Dermis microvascular lymphatic vessel endothelial cell (primary cell): ENCODE data around the gene MAP3K5. TPM values are rescaled to one million over a fixed set of nuclear protein-coding genes. Genes with fewer than 3 reads are reported as not detected.
"Not testable (repeated sequence)": the region's sequence is repeated elsewhere in the genome, so short reads cannot be mapped to it uniquely, and the experiment has no call there.

Experiments used
- DNase-seq, 2 donors: peaks; one replicate each; pipeline versions ENCODE4 v3.0.0 to v3.0.0-alpha.2; 2010; ENCODE audit warnings: low read depth in 2 of 2
- total RNA-seq: library from RNA; depleted of rRNA; stranded (reverse); fragments of >200 nt; gene quantifications from 2 replicates; pipeline ENCODE4 v1.2.1, GENCODE V29; 2014

Gene MAP3K5
- total RNA-seq, 1 donor from 2014 or later = 2.3 TPM

- DNase-seq = peak in 1 of 2 donors; percentile 45
These were observed 206.0 kb downstream of the MAP3K5 start for GRCh38 chr6:136586295-136586694.

DNA sequence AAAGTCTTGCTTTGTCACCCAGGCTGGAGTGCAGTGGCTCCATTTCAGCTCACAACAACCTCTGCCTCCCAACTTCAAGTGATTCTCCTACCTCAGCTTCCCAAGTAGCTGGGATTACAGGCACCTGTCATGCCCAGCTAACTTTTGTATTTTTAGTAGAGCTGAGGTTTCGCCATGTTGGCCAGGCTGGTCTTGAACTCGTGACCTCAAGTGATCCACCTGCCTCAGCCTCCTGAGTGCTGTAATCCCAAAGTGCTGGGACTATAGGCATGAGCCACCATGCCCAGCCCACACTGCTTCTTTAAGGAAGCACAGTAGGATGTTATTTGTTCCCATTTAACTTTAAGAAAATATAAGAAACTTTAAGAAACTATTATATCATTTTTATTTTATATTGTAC, 206.8 kb downstream of the MAP3K5 start:
- not testable (repeated sequence) for DNase-seq

- not testable (repeated sequence) for DNase-seq
These were observed 208.0 kb downstream of the MAP3K5 start for GRCh38 chr6:136584290-136584689.

DNA sequence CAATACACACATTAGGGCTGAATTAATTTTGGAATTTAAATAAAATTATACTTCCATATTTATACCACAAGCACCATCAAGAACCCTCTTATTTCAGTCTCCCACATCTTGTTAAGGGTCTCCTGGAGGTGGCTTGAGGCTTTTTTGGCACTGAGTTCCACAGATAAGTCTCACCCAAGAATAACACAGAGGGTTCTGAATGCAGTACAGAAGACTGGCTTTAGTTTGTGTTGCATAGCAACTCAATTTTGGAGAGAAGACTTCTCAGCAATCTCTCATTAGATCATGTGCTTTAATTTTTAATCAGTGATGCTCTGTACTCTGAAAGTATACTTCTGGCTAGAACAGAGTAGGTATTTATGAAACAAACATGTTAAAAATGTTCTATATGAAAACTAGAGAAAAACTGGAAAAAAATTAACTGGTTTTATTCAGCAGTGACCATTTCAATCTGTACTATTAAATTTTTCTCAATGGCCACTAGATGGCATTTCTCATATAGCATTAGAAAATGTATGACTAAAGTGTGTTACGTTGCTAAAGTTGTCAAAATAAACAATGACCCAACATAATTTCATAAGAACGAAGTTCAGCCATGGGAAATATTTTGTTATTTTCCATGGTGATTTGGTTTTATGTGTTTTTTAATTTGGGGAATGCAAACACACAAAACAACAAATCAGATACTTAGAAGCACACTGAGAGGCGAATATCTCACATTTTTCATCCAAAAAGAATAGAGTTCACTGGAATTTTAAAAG, 209.4 kb downstream of the MAP3K5 start:
- peak; percentile 84 to 88 for DNase-seq

DNA sequence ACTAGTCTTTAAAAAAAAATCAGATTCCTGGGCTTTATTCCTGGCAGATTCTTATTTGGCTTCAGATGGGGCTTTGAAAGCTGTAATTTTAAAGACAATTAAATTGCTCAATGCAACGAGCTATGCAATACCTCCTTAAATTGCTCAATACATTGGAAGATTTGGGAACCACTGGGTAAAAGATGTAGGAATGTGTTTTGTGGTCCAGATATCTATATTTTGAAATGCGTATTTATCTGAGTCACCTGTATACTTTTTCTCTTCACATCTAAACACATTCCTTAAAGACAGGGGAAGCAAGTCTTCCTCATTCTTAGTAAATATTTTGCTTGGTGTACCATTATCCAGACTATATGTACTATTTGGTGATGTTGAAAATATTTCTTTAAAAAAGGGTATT, 212.5 kb downstream of the MAP3K5 start:
- DNase-seq = no peak

DNA sequence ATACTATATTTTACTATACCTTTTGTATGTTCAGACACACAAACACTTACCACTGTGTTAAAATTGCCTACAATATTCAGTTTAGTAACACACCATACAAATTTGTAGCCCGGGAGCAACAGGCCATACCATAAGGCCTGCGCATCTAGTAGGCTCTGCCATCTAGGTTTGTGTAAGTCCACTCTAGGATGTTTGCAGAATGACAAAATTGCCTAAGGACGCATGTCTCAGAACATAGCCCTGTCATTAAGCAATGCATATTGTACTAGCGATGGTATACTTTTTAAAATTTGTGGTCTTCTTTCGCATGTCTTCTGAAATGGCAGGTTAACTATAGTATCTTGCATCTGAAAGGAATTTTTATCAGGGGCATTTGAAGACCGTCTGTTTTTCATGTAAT, 215.5 kb downstream of the MAP3K5 start:
- DNase-seq = no peak

DNA sequence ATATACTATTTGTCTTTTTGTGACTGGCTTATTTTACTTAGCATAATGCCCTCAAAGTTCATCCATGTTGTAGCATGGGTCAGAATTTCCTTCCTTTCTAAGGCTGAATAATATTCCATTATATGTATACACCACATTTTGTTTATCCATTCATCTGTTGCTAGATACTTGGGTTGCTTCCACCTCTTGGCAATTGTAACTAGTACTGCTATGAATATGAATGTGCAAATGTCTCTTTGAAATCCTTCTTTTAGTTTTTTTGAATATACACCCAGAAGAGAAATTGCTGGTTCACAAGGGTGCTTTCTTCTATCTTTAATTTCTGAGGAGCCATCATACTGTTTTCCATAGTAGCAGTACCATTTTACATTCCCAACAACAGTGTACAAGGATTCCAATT, 220.8 kb downstream of the MAP3K5 start:
- DNase-seq = no peak

DNA sequence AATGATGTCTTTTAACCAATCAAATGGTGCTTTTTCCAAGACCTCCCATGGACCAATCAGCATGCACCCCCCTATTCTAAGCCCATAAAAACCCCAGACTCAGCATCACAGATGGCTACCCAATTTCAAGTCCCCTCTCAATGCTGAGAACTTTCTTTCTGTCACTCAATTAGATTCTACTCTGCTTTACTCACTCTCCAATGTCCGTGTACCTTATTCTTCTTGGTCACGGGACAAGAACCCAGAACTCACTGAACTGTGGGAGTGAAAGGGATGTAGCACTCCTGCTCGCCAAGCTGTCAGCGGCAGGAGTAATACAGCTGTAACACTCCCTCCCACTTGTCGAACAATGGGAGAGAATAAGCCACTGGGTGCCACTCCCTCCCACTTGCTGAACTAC, 221.2 kb downstream of the MAP3K5 start:
- no peak for DNase-seq

DNA sequence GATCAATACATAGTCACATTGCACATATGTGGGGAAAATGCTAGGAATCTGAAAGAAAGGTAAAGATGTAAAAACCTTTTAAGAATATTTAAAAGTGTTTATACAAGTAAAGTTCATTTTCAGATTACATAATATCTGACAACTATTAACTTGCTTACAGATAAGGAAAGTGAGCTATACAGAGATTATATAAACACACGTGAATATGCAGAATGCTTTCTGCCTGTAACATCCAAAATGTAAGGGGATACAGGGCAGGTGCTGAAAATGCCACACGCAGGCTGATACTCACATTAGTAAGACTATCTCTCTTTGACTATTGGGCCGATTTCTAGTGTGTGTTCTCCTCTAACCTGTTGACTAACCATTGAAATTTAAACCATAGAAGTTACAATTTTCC, 224.1 kb downstream of the MAP3K5 start:
- DNase-seq = no peak

DNA sequence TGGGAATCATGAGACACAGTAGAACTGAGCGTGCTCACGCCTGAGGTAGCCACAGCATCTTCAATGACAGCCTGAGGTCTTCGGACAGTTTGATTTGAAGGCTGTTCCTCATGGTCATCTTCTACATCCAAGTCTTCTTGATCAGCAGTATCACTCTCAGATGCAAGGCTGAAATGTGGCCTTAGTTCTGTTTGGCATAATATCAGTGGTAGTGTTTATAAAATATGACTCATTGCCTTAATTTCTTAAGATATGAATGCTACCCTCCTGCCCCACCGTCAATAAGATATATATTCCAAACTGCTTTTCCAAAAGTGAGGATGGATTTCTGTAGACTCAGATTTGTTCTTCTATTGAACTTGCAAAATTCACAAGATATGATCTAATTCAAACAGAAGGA, 224.6 kb downstream of the MAP3K5 start:
- DNase-seq = no peak

DNA sequence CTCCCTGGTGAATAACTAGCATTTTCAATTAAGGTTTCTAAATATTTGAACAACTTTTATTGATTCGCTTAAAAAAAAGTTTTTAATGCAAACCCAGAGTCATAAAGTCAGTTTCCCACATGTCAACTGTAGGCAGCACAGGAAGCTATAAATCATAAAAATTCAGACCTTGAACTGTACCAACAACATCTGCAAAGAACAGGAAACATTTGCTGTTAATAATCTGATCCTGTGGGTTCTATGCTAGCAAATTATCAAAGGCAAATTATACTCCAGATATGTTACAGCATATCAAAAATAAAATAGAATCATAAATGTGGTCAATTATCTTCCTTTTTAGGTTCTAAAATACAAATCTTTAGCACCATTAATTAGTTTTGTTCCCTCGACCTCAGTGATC, 225.4 kb downstream of the MAP3K5 start:
- peak in 1 of 2 donors; percentile 54 for DNase-seq

DNA sequence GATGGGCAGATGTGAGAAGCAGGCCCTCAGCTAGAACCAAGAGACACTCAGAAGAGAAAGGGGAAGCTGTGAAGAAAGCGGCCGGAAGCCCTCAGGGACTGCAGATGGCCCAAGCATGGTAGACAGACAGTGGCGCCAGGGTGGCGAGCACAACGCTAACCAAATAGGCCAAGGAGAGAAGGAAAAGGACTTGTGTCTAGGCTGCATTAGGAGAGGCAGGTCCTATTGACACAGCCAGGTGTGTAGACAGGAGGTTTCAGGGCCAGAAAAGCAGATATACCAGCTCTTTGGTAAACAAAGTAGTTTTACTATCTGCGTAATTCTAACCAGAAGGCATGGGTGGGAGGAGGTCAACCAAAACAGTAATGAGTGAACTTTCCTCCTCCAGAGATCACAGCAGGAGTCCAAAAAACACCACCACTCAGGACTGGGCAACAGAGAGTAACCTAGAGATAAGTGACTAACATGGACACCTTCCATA, 226.2 kb downstream of the MAP3K5 start:
- DNase-seq = no peak

- no peak for DNase-seq
These were observed 228.1 kb downstream of the MAP3K5 start for GRCh38 chr6:136564180-136564579.

DNA sequence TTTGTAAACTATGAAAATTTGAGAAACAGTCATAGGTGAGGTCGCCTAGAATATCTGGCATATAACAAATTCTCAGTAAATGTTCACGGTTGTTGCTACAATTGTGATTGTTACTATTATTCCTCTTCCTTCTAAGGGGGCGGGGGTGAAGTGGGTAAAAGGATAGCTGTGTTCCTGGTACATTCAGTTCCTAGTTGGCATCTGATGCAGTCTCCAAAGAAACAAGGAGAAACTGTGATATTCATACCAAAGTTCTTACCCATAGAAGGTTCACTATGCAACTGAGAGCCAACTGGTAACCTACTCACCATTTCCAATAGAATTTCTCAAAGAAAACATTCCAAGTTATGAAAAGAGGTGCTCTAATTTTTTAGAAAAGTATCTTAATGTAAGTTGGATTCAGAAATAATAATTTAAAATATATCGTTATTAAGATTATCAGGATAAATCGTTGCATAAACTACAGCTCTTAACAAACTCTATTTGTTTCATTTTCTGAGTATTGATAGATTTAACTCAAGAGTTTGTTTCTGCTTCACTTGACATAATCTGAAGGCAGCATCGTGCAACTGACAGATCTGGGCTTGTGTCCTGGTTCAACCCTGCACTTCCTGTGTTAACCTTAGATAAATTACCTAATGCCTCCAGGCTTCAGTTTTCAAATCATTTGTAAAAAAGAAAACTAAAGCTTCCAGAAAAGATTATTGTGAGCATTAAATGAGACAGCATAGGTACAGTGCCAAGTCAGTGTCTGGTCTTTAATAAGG, 228.7 kb downstream of the MAP3K5 start:
- DNase-seq = no peak

DNA sequence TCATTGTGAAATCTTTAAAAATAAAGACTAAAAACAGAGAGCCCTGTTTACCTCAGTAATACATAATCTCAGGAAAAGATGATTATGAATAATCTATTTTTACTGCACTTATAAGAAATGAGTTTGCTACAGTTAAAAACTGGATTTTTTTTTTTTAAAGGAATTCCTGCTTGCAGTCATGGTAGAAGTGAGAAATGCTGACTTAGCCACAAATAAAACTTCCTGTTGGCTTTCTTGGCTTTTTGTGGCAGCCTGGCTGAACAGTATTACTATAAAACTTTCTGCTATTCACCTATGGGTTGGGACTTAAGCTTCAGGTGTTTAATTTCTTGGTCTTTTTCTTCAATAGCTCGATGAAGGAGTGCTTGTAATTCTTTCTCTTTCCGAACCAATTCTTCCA, 230.1 kb downstream of the MAP3K5 start:
- no peak for DNase-seq

DNA sequence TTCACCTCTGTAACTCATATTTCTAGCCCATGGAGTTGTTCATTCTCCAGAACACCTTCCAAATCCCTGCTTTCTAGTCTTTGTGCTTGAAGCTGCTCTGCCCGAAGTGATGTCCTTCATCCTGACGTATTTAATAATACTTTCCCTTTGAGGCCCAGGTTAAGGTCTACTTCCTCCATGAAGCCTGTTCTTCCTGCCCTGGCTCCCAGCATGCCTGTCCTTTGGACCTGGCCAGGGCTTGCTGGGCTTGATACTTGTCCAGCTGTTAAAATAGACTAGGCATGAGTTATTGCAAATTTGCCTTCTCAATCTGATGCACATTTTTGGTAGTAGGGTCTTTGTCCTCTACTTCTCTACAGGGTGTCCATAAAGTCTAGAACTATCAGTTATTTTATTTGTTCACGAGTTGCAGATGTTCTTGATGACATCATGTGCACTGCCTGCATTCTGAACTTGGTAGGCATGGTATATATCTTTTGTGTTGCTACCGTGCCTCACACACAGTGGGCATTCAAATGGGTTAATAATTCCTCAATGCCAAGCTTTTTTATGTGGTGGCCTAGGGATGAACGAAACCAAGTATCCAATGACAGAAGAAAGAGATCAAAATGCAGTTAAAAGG, 239.0 kb downstream of the MAP3K5 start:
- DNase-seq = no peak

- no peak for DNase-seq
These were observed 240.2 kb downstream of the MAP3K5 start for GRCh38 chr6:136552054-136552453.

- DNase-seq = no peak
These were observed 241.2 kb downstream of the MAP3K5 start for GRCh38 chr6:136551103-136551502.

- peak in 1 of 2 donors; percentile 35 for DNase-seq
These were observed 241.8 kb downstream of the MAP3K5 start, which contains the start of gene MAP7 for GRCh38 chr6:136550330-136551071. MAP7 (minus strand) TSS chr6:136550422; CDS start chr6:136550408, 14 bp downstream.

DNA sequence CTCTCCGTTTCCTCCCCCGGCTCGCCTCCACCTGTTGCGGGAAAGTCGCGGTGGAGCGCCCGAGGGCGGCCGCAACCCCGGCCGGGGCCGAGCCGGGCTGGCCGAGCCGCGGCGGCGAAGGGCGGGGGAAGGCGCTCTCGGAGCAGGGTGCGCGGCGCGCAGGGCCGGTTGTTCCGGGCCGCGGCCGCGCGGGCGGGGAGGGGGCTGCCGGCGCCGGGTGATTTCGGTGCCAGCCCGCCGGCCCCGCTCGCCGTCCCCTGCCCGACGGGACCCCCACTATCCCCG, 242.3 kb downstream of the MAP3K5 start:
- no peak for DNase-seq

DNA sequence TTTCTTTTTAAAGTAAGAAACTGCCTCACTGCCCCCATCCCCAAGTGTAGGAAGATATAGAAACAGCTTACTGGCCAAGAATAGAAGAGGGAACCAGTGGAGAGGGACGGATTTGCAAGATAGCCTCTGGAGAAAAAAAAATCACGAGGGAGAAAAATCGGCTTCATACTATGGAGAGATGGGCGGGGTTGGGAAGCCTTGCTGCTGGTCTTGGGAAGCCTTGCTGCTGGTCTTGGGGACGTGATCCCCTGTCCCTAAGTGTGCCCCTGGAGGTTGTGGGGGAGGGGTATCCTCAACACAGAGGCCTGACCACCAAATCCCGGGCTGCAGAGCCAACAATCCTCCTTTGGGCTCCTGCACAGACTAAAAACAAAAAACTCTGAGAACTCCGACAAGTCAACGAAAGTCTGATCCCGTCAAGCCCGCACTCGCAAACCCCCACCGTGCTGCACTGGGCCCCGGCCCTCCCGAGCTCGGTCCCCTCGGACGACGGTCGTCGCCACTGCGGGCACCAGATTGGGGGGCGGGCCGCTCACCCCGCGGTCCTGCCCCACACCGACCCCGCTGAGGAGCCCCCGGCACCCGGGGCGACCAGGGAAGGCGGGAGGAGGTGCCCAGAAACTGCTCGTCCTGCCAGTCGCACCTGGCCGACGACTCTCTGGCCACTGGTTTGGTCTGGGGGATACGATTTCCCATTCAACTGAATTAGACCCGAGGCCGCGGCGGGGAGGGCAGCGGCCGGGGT, 242.8 kb downstream of the MAP3K5 start:
- DNase-seq = no peak
